ENCODE data around the gene OR51B5.

- no peak for TF ChIP-seq CTCF (IDR thresholded peaks at IDR 0.05)
- no peak for TF ChIP-seq POLR2AphosphoS5 (IDR thresholded peaks at IDR 0.05)
- no peak for TF ChIP-seq POLR2A (IDR thresholded peaks at IDR 0.05)
Observed at GRCh38 chr11:5335170-5335569, 8.2 kb downstream of the OR51B5 start.
